Measurements from ENCODE around the gene RNF41.
"Not testable (repeated sequence)": the region's sequence is repeated elsewhere in the genome, so short reads cannot be mapped to it uniquely, and the experiment has no call there.

RNF41 gene

DNA sequence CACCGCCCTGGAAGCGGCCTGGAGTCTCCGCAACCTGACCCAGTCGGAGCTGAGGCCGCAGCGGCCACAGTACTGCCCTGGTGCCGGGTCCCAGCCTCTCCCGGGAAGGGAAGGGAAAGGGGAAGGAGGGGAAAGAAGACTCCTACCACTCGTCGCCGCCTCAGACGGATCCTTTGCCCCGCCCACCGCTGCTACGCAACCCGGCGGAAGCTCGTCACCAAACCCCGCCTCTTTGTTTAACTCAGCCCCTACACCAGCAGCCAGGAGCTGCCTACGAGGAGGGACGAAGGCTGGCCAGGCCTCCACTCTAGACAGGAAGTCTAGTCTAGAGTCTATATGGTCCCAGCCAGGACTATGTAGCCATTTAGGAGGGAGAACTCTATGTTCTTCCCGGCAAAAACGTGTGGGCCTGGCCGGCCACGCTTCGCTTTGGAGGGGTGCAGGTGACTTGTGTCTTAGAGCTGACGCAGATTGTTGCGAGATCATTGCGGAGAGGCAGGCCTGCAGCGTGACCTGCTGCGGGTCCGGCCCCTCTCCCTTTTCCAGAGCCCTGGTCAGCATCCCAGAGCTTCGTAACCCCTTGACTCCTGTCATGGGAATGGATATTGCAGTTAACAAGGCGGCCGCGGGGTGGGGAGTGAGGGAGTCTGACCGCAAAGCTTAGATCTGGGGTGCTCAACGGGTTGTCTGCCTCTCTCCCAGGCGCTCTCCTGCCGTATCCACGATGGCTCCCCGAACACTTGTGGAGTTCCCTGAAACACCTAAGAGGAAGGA lies at the start of gene RNF41:
Gene RNF41, minus strand, starts transcription at position 166 of the 774 bp plus-strand sequence. CDS start 7,875 bp downstream, outside the sequence.
- peak; percentile 97 for DNase-seq

DNA sequence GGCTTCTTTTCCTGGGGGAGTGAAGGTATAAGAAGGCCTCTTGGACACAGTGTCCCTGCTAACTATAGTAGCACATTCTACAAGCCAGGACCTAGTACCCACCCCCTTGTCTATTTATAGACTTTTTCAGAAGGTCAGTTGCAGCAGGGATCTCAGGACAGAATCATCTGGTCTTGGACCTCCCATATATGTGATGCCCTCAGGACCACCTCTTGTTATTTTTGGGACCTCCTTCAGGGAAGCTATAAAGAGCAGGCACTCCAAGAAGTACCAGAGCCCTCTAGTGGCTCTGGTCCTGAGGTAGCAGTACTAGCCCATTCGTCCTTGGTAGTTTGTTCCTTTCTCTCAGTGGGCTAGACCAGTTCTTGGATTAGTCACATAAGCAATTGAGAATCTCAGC lies 49.3 kb upstream of the RNF41 start:
- DNase-seq, result peak; percentile 43

DNA sequence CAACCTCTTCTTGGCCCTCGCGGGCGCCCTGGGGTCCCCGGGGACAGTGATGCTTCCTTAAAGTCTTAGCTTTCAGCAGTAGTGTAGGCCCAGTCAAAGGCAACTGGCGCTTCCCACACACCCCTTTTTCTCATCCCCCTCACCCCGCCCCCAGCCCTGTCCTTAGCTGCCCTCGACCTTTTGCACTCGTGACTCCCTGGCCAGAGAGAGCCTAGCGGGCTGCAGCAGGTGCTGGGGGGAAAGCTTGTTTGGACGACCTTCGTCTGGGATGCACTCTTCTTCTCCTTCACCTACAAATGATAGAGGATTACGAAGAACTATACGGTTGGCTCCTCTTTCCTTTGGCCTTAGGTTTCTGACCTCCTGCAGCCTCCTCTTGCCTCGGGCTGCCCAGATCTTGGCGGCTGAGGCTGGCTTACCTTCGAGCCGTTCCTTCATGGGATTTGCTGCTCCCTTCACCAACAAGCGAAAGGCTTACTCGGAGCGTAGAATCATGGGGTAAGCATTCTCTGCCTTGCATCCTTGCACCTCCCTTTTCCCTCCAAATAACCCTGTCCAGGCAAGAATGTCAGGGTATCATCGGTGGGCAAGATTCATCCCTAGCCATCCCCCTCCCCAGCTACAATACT lies 45.8 kb upstream of the RNF41 start:
- DNase-seq, result peak; percentile 36

DNA sequence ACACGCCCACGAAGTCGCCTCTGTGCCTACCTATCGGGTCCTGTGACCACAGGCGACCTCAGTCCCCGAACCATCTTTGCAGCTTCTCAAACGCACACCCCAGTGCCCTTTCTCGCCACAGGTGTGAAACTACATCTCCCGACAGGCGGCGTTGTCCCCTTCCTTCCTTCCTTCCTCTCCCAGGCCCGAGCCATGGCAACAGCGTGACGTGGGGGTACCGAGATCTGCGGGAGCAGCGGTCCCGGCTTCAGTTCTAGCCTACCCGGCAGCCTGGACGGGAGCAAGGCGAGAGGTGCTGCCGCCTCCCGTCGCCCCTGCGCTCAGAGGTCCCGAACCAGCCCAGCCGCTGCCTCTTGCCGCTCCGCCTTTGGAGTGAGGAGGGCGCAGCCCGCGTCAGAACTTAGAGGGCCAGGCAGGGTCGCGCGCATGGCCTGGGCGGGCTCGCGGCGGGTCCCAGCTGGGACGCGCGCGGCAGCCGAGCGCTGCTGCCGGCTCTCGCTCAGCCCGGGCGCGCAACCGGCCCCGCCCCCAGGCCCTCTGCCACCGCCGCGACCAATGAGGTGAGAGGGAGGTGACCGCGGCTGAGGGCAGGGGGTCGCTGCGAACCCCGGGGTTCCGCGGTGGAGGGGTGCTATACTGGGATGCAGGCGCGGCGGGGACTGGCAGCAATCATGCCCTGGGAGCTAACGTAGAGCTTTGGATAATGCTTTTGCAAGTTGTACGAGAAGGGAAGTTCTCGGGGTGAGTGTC lies 45.1 kb upstream of the RNF41 start, which contains the start of gene COQ10A:
Gene COQ10A, plus strand, starts transcription at position 250 of the 750 bp plus-strand sequence. Its CDS starts 177 bp downstream, at position 427.
- peak; percentile 78 for DNase-seq

DNA sequence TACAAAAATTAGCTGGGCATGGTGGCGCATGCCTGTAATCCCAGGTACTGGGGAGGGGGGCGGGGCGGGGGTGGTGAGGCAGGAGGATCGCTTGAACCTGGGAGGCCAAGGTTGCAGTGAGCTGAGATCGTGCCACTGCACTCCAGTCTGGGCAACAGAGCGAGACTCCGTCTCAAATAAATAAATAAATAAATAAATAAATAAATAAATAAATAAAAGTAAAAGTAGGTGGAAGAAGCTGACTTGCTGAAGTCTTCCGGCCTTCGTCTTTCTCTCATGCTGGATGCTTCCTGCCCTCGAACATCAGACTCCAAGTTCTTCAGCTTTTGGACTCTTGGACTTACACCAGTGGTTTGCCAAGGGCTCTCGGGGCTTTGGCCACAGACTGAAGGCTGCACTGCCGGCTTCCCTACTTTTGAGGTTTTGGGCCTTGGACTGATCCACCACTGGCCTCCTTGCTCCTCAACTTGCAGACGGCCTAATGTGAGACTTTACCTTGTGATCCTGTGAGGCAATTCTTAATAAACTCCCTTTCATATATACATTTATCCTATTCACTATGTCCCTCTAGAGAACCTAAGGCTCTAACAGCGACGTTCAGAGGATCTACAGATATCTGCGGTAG lies 44.5 kb upstream of the RNF41 start:
- not testable (repeated sequence) for DNase-seq

DNA sequence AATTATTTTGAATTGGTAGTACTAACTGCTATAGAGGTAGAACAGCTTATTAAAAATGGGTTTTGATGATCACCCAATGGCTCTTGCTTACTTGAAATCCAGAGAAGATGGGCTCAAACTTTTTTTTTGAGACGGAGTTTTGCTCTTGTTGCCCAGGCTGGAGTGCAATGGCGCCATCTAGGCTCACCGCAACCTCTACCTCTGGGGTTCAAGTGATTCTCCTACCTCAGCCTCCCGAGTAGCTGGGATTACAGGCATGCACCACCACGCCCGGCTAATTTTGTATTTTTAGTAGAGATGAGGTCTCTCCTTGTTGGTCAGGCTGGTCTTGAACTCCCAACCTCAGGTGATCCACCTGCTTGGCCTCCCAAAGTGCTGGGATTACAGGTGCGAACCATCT lies 41.2 kb upstream of the RNF41 start:
- not testable (repeated sequence) for DNase-seq

DNA sequence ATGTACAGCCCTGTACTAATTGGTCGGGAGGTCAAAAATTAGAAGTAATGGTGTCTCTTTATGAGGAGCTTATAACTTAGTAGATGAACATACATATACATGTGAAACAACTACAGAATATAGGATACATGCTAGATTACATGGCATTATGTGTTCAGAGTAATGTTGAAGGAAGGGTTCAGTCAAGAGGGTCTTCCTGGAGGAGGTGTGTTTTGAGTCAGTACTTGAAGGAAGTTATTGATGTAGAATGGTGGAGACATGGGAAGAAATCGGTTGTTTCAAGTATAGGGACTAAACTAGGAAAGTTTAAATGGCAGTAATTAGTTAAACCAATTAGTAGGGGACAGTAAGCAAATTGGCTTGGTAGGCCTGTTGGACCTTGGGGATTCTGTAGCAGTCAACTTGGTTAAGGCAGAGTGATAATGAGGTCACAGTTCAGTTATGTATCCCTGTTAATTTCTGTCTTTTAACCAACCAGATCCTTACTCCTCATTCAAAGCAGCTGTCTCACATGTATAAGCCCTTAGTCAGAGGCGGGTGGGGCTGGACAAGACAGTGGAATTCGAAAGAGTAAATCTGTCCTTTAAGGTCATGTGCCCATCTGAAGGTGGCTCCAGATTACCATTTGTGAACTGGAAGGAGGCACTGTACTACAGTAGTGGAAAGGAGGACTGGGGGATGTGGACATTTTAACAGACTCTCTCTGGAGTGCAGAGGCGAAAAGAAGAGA lies 39.9 kb upstream of the RNF41 start:
- DNase-seq, result no peak

DNA sequence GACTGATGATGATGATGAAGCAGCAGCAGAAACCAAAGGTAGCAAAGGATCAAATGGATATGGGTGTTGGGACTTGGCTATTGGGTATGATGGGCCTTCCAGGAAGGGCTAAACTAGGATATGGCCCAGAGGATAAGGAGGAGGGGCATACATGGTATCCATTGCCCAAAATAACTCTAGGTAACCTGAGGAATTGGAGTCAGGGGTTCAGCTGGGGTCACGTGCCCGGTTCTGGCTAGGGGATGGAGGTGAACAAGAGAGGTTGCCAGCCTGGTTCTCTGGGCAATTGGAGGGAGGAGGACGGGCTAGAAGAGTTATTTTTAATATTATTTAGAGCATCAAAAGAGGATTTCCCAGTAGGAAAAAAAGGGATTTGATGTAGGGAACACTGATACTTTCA lies 39.2 kb upstream of the RNF41 start:
- DNase-seq, result no peak

DNA sequence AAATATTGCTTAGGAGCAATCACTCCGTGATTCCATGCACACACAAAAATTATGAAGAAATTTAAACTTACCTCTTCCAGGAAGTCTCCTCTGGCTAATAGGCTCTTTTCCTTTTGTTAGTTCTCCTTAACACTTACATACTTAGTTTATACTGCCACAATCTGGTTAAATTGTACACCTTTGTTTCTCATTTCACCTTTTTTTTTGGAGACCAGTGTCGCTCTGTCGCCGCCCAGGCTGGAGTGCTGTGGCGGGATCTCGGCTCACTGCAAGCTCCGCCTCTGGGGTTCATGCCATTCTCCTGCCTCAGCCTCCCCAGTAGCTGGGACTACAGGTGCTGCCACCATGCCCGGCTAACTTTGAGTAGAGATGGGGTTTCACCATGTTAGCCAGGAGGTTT lies 38.7 kb upstream of the RNF41 start:
- DNase-seq, result no peak

DNA sequence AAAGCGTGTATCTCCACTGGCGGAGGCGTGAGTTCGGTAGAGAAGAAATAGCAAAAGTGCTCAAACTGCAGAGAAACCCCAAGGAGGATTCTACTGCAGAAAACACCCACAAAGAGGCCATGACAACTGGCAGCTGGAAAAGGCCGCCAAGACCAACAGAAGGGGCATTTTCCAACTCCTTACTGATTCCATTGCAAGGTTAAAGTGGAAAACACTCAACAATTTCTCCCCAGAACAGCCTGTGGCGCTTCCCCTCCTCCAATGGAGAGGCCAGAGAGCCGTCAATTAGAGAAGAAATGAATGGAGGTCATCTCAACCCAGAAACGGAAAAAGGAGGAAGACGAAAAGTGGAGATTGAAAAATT lies 37.1 kb upstream of the RNF41 start:
- DNase-seq, result peak; percentile 42

DNA sequence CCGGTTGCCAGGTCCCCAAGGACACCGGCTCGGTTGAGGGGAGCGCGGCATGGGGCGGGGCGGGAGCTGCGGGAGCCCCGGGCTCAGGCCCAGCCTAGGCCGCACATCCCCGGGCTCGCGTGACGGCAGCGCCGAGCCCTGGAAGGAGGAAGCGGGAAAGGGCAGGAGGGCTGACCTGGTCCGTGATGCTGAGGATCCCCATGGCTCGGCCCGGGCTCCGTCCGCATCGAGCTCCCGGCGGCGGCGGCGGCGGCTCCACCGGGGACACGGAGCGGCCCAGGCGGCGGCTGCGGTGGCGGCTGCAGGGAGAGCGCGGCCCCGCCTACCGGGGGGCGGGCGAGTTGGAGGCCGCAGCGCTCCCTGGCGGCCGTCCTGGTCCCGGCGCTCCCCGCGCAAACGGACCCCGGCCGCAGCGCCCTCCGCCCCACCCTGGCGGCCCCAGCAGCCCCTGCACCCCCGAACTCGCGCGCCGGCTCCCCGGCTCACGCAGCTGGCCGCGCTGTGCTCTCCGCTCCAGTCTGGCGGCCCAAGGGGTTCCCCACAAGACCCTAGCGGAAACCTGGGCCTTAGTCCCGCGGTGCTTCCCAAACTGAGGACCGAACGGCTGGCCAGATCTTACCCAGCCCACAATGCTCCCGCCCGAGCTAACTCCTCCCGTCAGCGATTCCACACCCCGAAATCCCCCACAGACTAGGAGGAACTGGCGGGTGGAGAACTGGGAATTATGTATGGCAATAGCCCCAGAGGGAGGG lies 36.5 kb upstream of the RNF41 start, which contains the start of gene ANKRD52:
Gene ANKRD52, minus strand, starts transcription at position 317 of the 752 bp plus-strand sequence. Its CDS starts 115 bp downstream, at position 202.
- DNase-seq, result peak; percentile 61

DNA sequence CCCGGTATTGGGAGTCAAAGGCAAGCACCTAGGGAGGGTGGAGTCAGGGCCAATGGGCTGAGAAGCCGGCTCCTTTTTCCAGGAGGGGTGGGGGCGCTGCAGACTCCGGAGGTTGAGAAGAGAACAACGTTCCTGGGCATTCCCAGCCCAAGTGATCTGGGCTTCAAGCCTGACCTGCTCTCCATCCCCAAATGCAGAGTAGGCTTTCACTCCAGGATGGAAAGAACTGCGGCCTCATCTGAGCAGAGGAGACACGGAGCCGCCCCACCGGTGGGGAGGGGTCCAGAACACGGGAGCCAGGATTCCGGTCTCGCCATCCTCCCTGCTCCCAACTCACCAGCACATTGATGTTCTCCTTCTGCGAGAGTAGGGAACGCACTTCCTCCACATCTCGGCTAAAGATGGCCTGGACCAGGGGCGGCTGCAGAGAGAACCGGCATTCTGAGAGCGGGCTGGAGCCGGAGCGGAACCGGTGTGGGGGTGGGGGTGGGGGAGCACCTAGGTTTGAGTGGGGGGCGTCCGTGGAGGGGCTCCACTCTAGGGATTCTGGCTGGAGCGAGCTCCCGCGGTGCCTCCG lies 35.9 kb upstream of the RNF41 start:
- DNase-seq, result no peak

DNA sequence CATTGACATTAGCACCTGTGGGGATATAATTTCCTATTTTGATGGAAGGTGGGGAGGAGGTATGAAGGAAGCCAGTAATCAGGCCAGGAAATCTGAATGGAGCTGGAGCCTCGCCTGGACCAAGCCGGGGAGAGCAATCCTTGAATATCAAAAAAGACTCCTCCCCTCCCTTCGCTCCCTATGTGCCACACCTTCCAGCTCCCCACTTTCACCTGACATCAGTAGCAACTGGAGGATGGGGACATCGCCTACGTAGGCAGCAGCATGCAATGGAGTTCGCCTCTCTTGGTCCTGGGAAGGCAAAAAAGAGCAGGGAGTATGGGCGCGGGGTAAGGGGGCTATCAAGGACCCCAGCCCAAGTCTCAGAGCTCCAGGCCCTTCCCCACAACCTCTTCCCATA lies 35.3 kb upstream of the RNF41 start:
- no peak for DNase-seq

DNA sequence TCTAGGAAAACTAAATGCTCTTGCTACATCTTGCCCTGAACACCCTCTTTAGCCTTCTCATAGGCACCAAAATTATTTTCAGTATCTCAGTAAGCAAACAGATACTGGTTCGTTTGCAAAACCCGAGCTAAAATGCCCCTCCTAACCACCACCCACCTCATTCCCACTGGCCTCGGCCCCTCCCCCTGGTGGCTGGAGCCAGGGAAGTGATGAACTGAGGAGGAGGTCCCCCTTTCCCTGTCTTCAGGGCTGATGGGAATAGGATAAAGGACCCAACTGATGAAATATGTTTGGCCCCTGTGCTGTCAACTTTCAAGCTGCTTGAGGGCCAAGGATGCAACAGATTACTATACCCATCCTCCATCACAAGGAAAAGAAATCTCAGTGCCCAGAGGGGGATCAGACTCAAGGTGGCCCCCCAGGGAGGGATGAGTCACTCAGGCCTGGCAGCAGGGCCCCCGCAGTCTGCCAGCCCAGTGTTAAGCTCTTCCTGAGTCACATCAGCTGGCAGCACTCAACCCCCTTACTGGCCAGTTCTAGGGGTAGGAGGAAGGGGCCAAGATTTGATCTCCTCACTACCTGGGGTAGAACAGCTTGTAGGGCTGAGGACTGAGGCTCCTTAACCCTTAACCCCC lies 34.7 kb upstream of the RNF41 start:
- no peak for DNase-seq

DNA sequence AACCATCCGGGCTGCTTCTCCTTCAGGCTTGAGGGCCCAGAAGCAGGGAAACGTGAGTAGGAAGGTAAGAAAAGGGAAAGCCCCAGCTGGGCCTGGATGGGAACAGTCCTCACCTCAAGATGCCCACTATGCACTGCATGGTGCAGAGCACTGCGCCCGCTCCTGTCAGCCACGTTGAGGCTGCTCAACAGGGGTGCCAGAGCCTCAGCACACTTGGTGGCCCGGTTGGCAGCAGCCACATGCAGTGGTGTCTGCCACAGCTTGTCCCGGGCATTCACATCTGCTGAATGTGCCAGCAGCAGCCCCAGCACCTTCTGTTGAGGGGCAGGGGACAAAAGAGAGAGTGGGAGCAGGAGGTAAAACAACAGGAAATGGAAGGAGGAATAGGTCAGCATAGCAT lies 33.9 kb upstream of the RNF41 start:
- no peak for DNase-seq

DNA sequence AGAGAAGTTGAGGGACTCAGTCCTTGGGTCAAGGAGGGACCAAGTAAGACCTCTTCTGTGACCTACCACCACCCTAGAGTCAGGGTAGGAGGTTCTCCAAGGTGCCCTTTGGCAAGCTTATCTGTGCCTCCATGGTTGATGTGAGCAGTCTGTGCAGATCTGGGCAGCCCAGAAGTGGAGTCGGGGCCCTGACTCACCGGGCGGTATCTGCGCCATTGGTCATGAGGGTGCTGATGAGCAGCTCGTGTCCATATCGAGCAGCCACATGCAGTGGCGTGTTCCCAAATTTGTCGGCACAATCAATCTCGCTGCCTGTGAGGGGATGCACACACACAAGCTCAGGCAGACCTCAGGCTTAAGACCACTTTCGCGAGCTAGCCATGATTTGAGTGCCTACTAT lies 31.4 kb upstream of the RNF41 start:
- no peak for DNase-seq

DNA sequence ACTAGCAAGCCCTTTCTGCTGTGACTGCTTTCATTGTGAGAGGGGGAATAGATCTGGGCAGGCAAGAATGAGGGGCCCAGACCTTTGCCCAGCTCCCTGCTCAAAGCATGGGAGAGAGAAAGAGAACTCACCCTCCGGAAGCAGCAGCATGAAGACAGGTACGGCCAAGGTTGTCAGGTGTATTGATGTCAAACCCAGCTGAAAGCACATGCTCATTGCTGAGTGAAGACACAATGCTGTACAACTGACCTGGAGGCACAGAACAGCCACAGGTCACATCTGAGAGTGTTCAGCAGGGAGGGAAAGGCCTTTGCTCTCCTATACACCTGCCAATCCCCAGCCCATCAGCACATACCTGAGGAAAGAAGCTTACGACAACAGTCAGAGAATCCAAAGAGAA lies 30.9 kb upstream of the RNF41 start:
- DNase-seq, result no peak

DNA sequence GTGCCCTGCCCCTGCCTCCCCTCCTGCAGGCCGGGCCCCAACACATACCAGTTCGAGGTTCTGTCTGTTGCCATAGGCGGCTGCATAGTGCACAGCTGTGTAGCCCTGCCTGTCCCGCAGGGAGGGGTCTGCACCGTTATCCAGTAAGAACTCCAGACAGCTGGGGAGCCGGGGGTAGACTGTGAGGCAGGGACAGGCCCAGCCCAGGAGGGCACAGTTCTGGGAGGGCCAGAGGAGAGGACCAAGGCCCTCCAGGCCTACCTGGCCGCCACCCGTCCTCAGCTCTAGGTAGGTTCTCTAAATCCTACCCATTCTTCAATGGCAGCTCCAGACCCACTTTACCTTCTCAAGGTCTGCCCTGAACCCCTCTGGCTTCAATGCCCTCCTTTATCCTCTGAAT lies 27.0 kb upstream of the RNF41 start:
- no peak for DNase-seq

DNA sequence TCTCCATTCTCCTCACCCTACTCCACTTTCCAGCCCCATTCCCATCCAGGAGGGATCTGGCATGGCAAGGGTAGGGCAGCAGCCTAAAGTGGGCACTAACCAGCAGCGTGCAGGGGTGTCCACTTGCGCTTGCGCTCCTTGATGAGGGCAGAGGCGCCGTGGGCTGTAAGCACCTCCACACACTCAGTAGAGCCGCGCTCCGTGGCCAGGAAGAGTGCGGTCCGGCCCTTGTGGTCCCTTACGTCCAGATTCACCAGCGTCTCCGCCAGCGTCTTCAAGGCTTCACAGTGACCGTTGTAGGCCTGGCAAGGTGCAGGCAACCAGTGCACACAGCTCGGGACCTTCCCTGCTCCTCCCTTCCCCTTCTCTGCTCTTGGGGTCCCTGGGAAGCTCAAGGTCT lies 26.2 kb upstream of the RNF41 start:
- DNase-seq, result no peak

DNA sequence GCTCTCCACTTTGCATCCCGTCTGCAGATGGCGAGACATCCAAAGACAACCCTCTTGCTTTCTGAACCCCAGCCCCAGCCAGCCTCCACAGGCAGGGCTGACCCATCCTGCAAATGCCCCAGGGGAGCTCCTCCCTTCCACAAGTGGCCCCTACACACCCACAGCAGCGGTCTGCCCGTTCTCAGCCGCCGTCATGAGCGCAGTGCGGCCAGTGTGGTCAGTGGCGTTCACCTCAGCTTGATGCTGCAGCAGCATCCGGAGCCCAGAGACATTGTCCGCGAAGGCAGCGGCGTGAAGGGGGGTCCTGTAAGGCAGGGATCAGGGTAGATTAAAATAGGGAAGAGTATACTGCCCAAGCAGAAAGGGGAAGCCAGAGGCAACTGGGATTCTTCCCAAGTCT lies 22.8 kb upstream of the RNF41 start:
- no peak for DNase-seq

DNA sequence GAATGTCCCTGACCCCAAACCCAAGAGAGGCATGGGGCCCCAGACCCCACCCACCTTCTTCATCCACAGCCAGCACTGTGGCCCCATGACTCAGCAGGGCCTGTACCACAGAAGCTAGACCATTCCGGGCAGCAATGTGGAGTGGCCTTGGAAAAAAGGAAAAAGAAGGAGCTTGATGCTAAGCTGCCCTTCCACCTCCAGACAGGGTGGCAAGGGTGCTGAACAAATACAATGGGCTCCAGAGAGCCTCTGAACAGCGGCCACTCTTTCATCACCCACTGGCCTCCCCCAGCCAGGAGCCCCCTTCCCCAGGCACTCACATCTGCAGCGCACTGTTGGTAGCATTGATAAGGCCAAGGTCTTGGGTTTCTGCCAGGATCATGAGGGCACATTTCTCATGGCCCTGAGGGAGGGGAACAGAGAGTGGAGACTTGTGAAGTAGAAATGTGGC lies 22.0 kb upstream of the RNF41 start:
- no peak for DNase-seq

All from MV-4-11 (cell line).